ENCODE measurements around the gene SLC26A8. TPM values are rescaled to one million over a fixed set of nuclear protein-coding genes. Genes with fewer than 3 reads are reported as not detected.

Gene SLC26A8
- total RNA-seq, 1 experiment from 2014 or later: not detected

DNA sequence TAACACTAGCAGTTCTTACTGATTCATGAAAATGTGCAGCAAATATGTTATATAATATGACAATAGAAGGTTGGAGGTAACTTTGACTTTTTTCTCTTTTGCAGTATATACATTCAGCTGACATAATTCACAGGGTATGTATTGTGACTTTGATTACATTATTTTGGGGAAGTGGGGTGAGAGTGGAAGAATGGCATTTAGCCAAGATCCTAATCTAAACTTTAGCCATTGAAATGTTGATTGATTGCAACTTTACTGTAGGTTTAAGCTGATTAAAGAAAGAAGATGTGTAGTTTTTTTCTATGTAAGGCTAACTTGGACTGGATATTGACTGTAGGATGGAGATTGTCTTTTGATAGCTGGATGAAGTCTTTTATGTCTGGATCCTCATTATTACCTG lies 49.1 kb upstream of the SLC26A8 start:
- Histone ChIP-seq H3K4me3 (replicated peaks in 1 of 2; ENCODE audit: low read depth in 1 of 2, low read length in 2 of 2) (no peak overlapping the region), H3K79me2 (ENCODE audit: insufficient read depth, low read length) (peaks cover 26% of the 10 kb centered on the region), H3K4me2 (ENCODE audit: low read length) (no peak overlapping the region), H3K9me3 (ENCODE audit: control insufficient read depth in 1 of 2, insufficient read depth in 1 of 2, low read depth in 1 of 2, low read length in 2 of 2) (no peaks in the 10 kb centered on the region), H3K27ac (ENCODE audit: low read depth, low read length) (no peak overlapping the region), H3K9me2 (ENCODE audit: insufficient read depth) (no peaks in the 10 kb centered on the region), H3K4me1 (ENCODE audit: control insufficient read depth in 1 of 2, insufficient read depth in 2 of 2, low read length in 2 of 2) (no peaks in the 10 kb centered on the region), H3K36me3 (ENCODE audit: control insufficient read depth in 1 of 2, insufficient read depth in 2 of 2, low read length in 2 of 2) (no peaks in the 10 kb centered on the region), H4K20me1 (ENCODE audit: insufficient read depth) (no peaks in the 10 kb centered on the region), H3K9ac (ENCODE audit: low read length) (no peak overlapping the region), H2AFZ (ENCODE audit: low read depth, low read length, poor library complexity, severe bottlenecking) (no peak overlapping the region), H3K27me3 (ENCODE audit: insufficient read depth, low read length) (no peaks in the 10 kb centered on the region)
- DNase-seq (ENCODE audit: low read depth, low spot score): no peak
- ChIA-PET CTCF (interaction anchor here (0.9 to 1.3 kb wide), 4 partner anchors 20 to 46 kb away, joined by 3 to 4 read pairs (median 3); partner anchors contain the start of gene MAPK14), POLR2A (no interaction called here), RAD21 (ENCODE audit: low non-redundant PET in 1 of 2, low total read pairs in 2 of 2, uncharacterized antibody in 2 of 2, unreplicated experiment in 2 of 2) (no interaction called here)
- no peak for ATAC-seq
- BruUV-seq (replicated peaks): no TSS peak
- intact Hi-C loops (cut with micrococcal nuclease): no loop called here
- TF ChIP-seq CTCF (IDR thresholded peaks at IDR 0.05 in 2 of 3, conservative IDR thresholded peaks at IDR 0.05 in 1 of 3; ENCODE audit: borderline replicate concordance in 1 of 3, insufficient read depth in 1 of 3, low read depth in 2 of 3, low read length in 2 of 3) (peak in 2 of 3 experiments; percentile 25 to 32; a peak in 1 of 6 replicates), SP1 (IDR thresholded peaks at IDR 0.05; ENCODE audit: low read depth) (no peak), JUND (IDR thresholded peaks at IDR 0.05) (no peak)

DNA sequence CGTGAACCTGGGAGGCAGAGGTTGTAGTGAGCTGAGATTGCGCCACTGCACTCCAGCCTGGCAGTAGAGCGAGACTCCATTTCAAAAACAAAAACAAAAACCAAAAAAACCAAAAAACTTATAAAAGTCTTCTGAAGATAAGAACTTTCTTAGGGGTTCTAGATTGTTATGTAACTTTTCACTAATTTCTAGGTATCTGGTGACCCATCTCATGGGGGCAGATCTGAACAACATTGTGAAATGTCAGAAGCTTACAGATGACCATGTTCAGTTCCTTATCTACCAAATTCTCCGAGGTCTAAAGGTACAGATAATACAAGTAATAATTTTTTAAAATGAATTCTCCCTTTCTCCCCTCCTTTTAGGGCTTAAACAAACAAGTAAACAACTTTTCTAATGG lies 48.2 kb upstream of the SLC26A8 start:
- Histone ChIP-seq H3K27ac (ENCODE audit: low read depth, low read length) (no peak overlapping the region), H3K27me3 (ENCODE audit: insufficient read depth, low read length) (no peaks in the 10 kb centered on the region), H3K4me2 (ENCODE audit: low read length) (no peak overlapping the region), H3K4me1 (ENCODE audit: control insufficient read depth in 1 of 2, insufficient read depth in 2 of 2, low read length in 2 of 2) (no peaks in the 10 kb centered on the region), H3K79me2 (ENCODE audit: insufficient read depth, low read length) (peaks cover 35% of the 10 kb centered on the region), H2AFZ (ENCODE audit: low read depth, low read length, poor library complexity, severe bottlenecking) (no peak overlapping the region), H3K9me3 (ENCODE audit: control insufficient read depth in 1 of 2, insufficient read depth in 1 of 2, low read depth in 1 of 2, low read length in 2 of 2) (no peaks in the 10 kb centered on the region), H3K36me3 (ENCODE audit: control insufficient read depth in 1 of 2, insufficient read depth in 2 of 2, low read length in 2 of 2) (no peaks in the 10 kb centered on the region), H4K20me1 (ENCODE audit: insufficient read depth) (no peaks in the 10 kb centered on the region), H3K9me2 (ENCODE audit: insufficient read depth) (no peaks in the 10 kb centered on the region), H3K9ac (ENCODE audit: low read length) (no peak overlapping the region), H3K4me3 (replicated peaks in 1 of 2; ENCODE audit: low read depth in 1 of 2, low read length in 2 of 2) (no peak overlapping the region)
- TF ChIP-seq EZH2 (IDR thresholded peaks at IDR 0.05): no peak
- TF ChIP-seq RAD21 (IDR thresholded peaks at IDR 0.05; ENCODE audit: low read depth): no peak
- TF ChIP-seq ZBTB33 (IDR thresholded peaks at IDR 0.05; ENCODE audit: extremely low read depth, insufficient replicate concordance, low read length): no peak
- no peak for TF ChIP-seq JUND (IDR thresholded peaks at IDR 0.05)
- no peak for TF ChIP-seq CTCF (IDR thresholded peaks at IDR 0.05 in 2 of 3, conservative IDR thresholded peaks at IDR 0.05 in 1 of 3; ENCODE audit: borderline replicate concordance in 1 of 3, insufficient read depth in 1 of 3, low read depth in 2 of 3, low read length in 2 of 3)
- TF ChIP-seq EZH2phosphoT487 (IDR thresholded peaks at IDR 0.05; ENCODE audit: borderline replicate concordance): no peak
- TF ChIP-seq CBX3 (IDR thresholded peaks at IDR 0.05; ENCODE audit: low read depth): no peak
- TF ChIP-seq SIN3A (IDR thresholded peaks at IDR 0.05; ENCODE audit: low read depth): no peak
- no peak for ATAC-seq
- ChIA-PET RAD21 (ENCODE audit: low non-redundant PET in 1 of 2, low total read pairs in 2 of 2, uncharacterized antibody in 2 of 2, unreplicated experiment in 2 of 2) (no interaction called here), POLR2A (no interaction called here), CTCF (interaction anchor here (0.9 to 1.0 kb wide), 2 partner anchors 22 to 26 kb away, joined by 3 read pairs; no protein-coding TSS in a partner anchor)
- no TSS peak for BruUV-seq (replicated peaks)
- intact Hi-C loops (cut with micrococcal nuclease): no loop called here
- DNase-seq (ENCODE audit: low read depth, low spot score): no peak

All from HCT116 (cell line).